Glutamatergic neuron (in vitro differentiated cells): Measurements from ENCODE around the gene CTBP2. TPM values are rescaled to one million over a fixed set of nuclear protein-coding genes. Genes with fewer than 3 reads are reported as not detected.

Experiments used
- DNase-seq: peaks from one replicate; pipeline ENCODE4 v3.0.0; 2022
- H3K27ac Mint-ChIP-seq: one replicate; pipeline ENCODE4 v1.8.0; 2020; ENCODE audit warnings: mild to moderate bottlenecking, mixed read lengths, inconsistent platforms; ENCODE audit not compliant: unreplicated experiment
- H3K27me3 Mint-ChIP-seq: one replicate; pipeline ENCODE4 v1.8.0; 2020; ENCODE audit warnings: mild to moderate bottlenecking, moderate library complexity, mixed read lengths, inconsistent platforms; ENCODE audit not compliant: unreplicated experiment
- H3K36me3 Mint-ChIP-seq: one replicate; pipeline ENCODE4 v1.8.0; 2020; ENCODE audit warnings: mild to moderate bottlenecking, mixed read lengths, inconsistent platforms; ENCODE audit not compliant: unreplicated experiment
- H3K4me1 Mint-ChIP-seq: one replicate; pipeline ENCODE4 v1.8.0; 2020; ENCODE audit warnings: mild to moderate bottlenecking, low read depth, mixed read lengths, inconsistent platforms; ENCODE audit not compliant: unreplicated experiment
- H3K4me3 Mint-ChIP-seq: one replicate; pipeline ENCODE4 v1.8.0; 2020; ENCODE audit warnings: mild to moderate bottlenecking, mixed read lengths, inconsistent platforms; ENCODE audit not compliant: unreplicated experiment
- H3K9me3 Mint-ChIP-seq: one replicate; pipeline ENCODE4 v1.8.0; 2020; ENCODE audit warnings: mild to moderate bottlenecking, moderate library complexity, mixed read lengths, inconsistent platforms; ENCODE audit not compliant: unreplicated experiment
- total RNA-seq: library from RNA; stranded (reverse); fragmentation: NEBNext Ultra II Directional; extraction: Animal tissue kit (Norgen Biotek cat#: 25700); gene quantifications from one replicate; pipeline ENCODE4 v1.2.1, GENCODE V29; 2021; ENCODE audit not compliant: unreplicated experiment
- TF ChIP-seq, protein P1 (sequence below): fragments of 200-600 bp; sonication (generic); IDR thresholded peaks from one replicate; pipeline ENCODE4 v1.5.0; 2021; ENCODE audit not compliant: partially characterized antibody, unreplicated experiment

The CTBP2 gene
- total RNA-seq, 1 donor from 2014 or later, result 174 TPM

DNA sequence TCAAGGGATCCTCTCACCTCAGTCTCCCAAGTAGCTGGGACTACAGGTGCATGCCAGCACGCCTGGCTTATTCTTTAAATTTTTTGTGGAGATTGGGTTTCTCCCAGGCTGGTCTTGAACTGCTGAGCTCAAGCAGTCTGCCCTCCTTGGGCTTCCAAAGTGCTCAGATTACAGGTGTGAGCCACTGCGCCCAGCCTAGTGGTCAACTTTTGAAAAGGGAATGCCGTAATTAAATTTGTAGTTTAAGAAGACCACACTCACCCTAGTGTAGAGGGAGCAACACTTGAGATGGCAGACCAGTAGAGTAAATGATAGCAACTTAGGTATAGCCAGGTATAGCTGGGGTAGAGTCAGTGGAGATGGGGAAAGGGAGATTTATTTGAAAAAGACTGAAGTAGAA lies 200.8 kb downstream of the CTBP2 start:
- H3K4me1 Mint-ChIP-seq, result peaks cover 3% of the 10 kb centered on the region
- H3K27ac Mint-ChIP-seq, result no peak overlapping the region
- peaks cover 2% of the 10 kb centered on the region for H3K9me3 Mint-ChIP-seq

DNA sequence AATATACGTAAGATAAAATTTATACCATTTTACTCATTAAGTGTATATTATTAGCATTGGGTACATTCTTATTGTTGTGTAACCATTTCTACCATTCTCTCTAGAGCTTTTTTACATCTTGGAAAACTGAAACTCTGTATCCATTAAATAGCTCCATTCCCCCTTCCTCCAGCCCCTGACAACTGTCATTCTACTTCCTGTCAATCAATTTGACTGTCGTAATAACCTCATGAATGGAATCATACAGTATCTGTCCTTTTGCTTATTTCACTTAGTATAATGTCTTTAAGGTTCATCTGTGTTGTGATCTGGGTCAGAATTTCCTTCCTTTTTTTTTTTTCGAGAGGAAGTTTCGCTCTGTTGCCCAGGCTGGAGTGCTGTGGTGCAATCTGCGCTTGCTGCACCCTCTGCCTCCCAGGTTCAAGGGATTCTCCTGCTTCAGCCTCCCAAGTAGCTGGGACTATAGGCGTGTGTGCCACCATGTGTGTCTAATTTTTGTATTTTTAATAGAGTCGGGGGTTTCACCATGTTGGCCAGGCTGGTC lies 202.9 kb downstream of the CTBP2 start:
- Mint-ChIP-seq H3K4me3 (no peak overlapping the region), H3K27me3 (peaks cover 2% of the 10 kb centered on the region), H3K36me3 (no peaks in the 10 kb centered on the region), H3K9me3 (peaks cover 2% of the 10 kb centered on the region), H3K27ac (no peak overlapping the region), H3K4me1 (peaks cover 3% of the 10 kb centered on the region)
- DNase-seq, result no peak
- TF ChIP-seq, protein P1, sequence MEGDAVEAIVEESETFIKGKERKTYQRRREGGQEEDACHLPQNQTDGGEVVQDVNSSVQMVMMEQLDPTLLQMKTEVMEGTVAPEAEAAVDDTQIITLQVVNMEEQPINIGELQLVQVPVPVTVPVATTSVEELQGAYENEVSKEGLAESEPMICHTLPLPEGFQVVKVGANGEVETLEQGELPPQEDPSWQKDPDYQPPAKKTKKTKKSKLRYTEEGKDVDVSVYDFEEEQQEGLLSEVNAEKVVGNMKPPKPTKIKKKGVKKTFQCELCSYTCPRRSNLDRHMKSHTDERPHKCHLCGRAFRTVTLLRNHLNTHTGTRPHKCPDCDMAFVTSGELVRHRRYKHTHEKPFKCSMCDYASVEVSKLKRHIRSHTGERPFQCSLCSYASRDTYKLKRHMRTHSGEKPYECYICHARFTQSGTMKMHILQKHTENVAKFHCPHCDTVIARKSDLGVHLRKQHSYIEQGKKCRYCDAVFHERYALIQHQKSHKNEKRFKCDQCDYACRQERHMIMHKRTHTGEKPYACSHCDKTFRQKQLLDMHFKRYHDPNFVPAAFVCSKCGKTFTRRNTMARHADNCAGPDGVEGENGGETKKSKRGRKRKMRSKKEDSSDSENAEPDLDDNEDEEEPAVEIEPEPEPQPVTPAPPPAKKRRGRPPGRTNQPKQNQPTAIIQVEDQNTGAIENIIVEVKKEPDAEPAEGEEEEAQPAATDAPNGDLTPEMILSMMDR, result no peak

More for the DNA sequence above, 200.8 kb downstream of the CTBP2 start:
- H3K27me3 Mint-ChIP-seq, result peaks cover 2% of the 10 kb centered on the region
- no peaks in the 10 kb centered on the region for H3K36me3 Mint-ChIP-seq
- TF ChIP-seq, protein P1, result no peak
- H3K4me3 Mint-ChIP-seq, result no peak overlapping the region
- DNase-seq, result no peak

DNA sequence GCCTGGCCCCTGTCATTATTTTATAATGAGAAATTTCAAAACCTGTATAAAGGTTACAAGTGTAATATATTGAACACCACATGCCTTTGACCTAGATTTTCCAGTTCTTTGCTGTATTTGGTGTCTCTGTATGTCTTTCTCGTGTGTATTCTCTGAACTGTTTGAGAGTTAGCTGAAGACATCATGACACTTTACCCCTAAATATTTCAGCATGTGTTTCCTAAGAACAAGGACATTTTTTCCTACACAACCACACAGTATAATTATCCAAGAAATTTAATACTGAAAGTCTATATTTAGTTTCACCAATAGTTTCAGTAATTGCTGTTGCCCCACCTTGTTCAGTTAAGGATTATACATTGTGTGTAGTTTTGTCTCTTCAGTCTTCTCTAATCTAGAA lies 203.6 kb downstream of the CTBP2 start:
- no peaks in the 10 kb centered on the region for H3K36me3 Mint-ChIP-seq
- TF ChIP-seq, protein P1, result no peak
- peaks cover 3% of the 10 kb centered on the region for H3K4me1 Mint-ChIP-seq
- H3K9me3 Mint-ChIP-seq, result peaks cover 2% of the 10 kb centered on the region
- H3K27me3 Mint-ChIP-seq, result peaks cover 2% of the 10 kb centered on the region
- no peak overlapping the region for H3K27ac Mint-ChIP-seq
- H3K4me3 Mint-ChIP-seq, result no peak overlapping the region
- DNase-seq, result no peak

DNA sequence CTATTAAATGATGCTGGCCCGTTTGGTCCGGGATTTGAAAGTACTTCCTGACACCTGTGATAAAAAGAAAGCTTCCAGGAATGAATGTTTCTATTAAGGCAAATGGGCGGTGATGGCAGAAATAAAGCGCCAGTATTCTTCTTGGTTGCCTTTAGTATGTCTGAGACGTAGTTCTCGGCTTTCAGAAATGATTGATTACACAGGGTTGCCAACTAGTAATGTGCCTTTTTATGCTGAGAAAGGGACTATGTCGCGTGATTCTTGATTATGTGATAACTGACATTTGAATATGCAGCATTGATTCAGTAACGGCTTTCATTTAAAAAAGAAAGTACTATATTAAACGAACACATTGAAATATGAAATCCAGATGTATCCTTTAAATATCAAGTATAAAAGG lies 204.5 kb downstream of the CTBP2 start:
- Mint-ChIP-seq H3K9me3 (peaks cover 2% of the 10 kb centered on the region), H3K27me3 (peaks cover 2% of the 10 kb centered on the region), H3K36me3 (no peaks in the 10 kb centered on the region), H3K4me1 (peaks cover 3% of the 10 kb centered on the region), H3K4me3 (no peak overlapping the region), H3K27ac (no peak overlapping the region)
- TF ChIP-seq, protein P1, result no peak
- DNase-seq, result no peak

DNA sequence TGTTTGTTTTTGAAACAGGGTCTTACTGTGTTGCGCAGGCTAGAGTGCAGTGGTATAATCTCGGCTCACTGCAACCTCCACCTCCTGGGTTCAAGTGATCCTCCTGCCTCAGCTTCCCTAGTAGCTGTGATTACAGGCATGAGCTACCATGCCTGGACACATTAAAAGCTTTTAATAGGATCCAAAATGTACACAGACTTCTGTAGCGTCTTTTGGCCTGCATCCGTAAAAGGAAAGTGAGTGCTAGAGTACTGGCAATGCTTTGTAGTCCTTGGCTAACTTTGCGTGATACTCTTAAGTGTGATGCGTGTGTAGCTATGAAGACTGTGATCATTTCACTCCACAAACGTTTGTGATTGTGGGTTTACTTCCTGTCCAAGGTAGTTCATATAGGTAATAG lies 205.1 kb downstream of the CTBP2 start:
- DNase-seq, result no peak
- H3K27ac Mint-ChIP-seq, result no peak overlapping the region
- H3K4me1 Mint-ChIP-seq, result peaks cover 3% of the 10 kb centered on the region
- peaks cover 2% of the 10 kb centered on the region for H3K9me3 Mint-ChIP-seq
- H3K4me3 Mint-ChIP-seq, result no peak overlapping the region
- H3K36me3 Mint-ChIP-seq, result no peaks in the 10 kb centered on the region
- H3K27me3 Mint-ChIP-seq, result peaks cover 2% of the 10 kb centered on the region
- TF ChIP-seq, protein P1, result no peak
